HCT116 (cell line): Measurements from ENCODE around the gene CXCL1.

Source experiments
- EZH2 ChIP-seq: fragments of 200-600 bp; sonication (generic); IDR thresholded peaks from 2 replicates; pipeline ENCODE4 v1.6.1; 2017; ENCODE audit warnings: antibody characterized with exemption, mixed run types
- JUND ChIP-seq: IDR thresholded peaks from 2 replicates; pipeline ENCODE4 v1.6.1; 2012
- POLR2A ChIP-seq: IDR thresholded peaks from 2 replicates; pipeline ENCODE4 v1.7.0; 2011; ENCODE audit warnings: borderline replicate concordance; ENCODE audit not compliant: insufficient read depth, insufficient read length; ENCODE audit errors: extremely low read depth
- POLR2AphosphoS5 ChIP-seq: IDR thresholded peaks from 2 replicates; pipeline ENCODE4 v1.6.1; 2011; ENCODE audit warnings: mild to moderate bottlenecking, low read depth, low read length, moderate library complexity
- RAD21 ChIP-seq: IDR thresholded peaks from 2 replicates; pipeline ENCODE4 v1.6.1; 2012; ENCODE audit warnings: low read depth, mild to moderate bottlenecking
- REST ChIP-seq: IDR thresholded peaks from 2 replicates; pipeline ENCODE4 v1.6.1; 2012; ENCODE audit warnings: low read depth
- SIN3A ChIP-seq: IDR thresholded peaks from 2 replicates; pipeline ENCODE4 v1.6.1; 2012; ENCODE audit warnings: low read depth
- SRF ChIP-seq: IDR thresholded peaks from 2 replicates; pipeline ENCODE4 v1.6.1; 2012; ENCODE audit warnings: low read depth
- ZNF274 ChIP-seq: fragments of 200-500 bp; sonication (Bioruptor generic); IDR thresholded peaks from 2 replicates; pipeline ENCODE4 v1.6.1; 2014; ENCODE audit warnings: mild to moderate bottlenecking, low read depth, low read length, inconsistent platforms
- TF ChIP-seq, protein P1 (sequence below), 3 experiments: fragments of 200-600 bp in 1 of 3; sonication (generic) in 1 of 3; IDR thresholded peaks in 2 of 3; conservative IDR thresholded peaks in 1 of 3; 2 replicates each; pipeline ENCODE4 v1.5.1; 2012 to 2017; ENCODE audit warnings: low read depth in 2 of 3, low read length in 2 of 3, antibody characterized with exemption in 1 of 3, borderline replicate concordance in 1 of 3, control low read depth in 1 of 3, mild to moderate bottlenecking in 1 of 3, mixed read lengths in 1 of 3, mixed run types in 1 of 3, moderate library complexity in 1 of 3; ENCODE audit not compliant: insufficient read depth in 1 of 3
- TF ChIP-seq, protein P2 (sequence below): IDR thresholded peaks from 2 replicates; pipeline ENCODE4 v1.6.1; 2012

DNA sequence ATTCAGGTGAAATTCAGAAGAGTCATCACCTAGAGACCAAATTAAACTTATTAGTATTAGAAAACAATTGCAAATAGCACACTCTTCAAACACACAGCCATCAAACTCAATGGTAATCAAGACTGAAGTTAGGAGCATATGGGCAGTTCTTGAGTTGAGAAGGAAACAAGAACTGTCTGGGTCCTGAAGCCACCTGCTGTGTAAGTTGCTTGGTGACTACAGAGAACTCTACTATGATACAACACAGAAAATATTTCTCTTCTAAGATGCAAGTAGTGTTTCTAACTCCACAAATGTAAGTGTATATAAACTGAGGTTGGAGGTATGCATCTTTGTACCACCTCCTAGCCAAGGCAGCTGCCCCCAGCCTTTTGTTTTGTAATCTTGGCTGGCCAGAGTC lies 16.4 kb upstream of the CXCL1 start:
- TF ChIP-seq, protein P1, sequence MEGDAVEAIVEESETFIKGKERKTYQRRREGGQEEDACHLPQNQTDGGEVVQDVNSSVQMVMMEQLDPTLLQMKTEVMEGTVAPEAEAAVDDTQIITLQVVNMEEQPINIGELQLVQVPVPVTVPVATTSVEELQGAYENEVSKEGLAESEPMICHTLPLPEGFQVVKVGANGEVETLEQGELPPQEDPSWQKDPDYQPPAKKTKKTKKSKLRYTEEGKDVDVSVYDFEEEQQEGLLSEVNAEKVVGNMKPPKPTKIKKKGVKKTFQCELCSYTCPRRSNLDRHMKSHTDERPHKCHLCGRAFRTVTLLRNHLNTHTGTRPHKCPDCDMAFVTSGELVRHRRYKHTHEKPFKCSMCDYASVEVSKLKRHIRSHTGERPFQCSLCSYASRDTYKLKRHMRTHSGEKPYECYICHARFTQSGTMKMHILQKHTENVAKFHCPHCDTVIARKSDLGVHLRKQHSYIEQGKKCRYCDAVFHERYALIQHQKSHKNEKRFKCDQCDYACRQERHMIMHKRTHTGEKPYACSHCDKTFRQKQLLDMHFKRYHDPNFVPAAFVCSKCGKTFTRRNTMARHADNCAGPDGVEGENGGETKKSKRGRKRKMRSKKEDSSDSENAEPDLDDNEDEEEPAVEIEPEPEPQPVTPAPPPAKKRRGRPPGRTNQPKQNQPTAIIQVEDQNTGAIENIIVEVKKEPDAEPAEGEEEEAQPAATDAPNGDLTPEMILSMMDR (IDR thresholded peaks at IDR 0.05 in 2 of 3, conservative IDR thresholded peaks at IDR 0.05 in 1 of 3; ENCODE audit: borderline replicate concordance in 1 of 3, insufficient read depth in 1 of 3, low read depth in 2 of 3, low read length in 2 of 3), result no peak
- TF ChIP-seq, protein P2, sequence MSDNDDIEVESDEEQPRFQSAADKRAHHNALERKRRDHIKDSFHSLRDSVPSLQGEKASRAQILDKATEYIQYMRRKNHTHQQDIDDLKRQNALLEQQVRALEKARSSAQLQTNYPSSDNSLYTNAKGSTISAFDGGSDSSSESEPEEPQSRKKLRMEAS, result no peak
- TF ChIP-seq REST (no peak), ZNF274 (no peak), POLR2A (no peak), JUND (no peak), SIN3A (no peak), SRF (no peak), EZH2 (no peak), POLR2AphosphoS5 (no peak), RAD21 (no peak)
